ENCODE results near the gene NEBL.

Gene NEBL

GRCh38 chr10:20858292-20859124 lies 38.6 kb downstream of the NEBL start:
- DNase-seq (ENCODE audit: low read depth) = no peak

GRCh38 chr10:20856484-20856883 lies 40.6 kb downstream of the NEBL start:
- DNase-seq (ENCODE audit: low read depth) = no peak

- DNase-seq (ENCODE audit: low read depth) = no peak
Observed at GRCh38 chr10:20855398-20856038, 41.6 kb downstream of the NEBL start.

GRCh38 chr10:20853276-20853675 lies 43.8 kb downstream of the NEBL start:
- no peak for DNase-seq (ENCODE audit: low read depth)

- DNase-seq (ENCODE audit: low read depth) = no peak
Observed at GRCh38 chr10:20852303-20852702, 44.8 kb downstream of the NEBL start.

GRCh38 chr10:20847512-20847911 lies 49.6 kb downstream of the NEBL start:
- no peak for DNase-seq (ENCODE audit: low read depth)

GRCh38 chr10:20846263-20846662 lies 50.8 kb downstream of the NEBL start:
- no peak for DNase-seq (ENCODE audit: low read depth)

- DNase-seq (ENCODE audit: low read depth) = no peak
Observed at GRCh38 chr10:20841419-20841818, 55.7 kb downstream of the NEBL start.

- no peak for DNase-seq (ENCODE audit: low read depth)
Observed at GRCh38 chr10:20839910-20840309, 57.2 kb downstream of the NEBL start.

GRCh38 chr10:20839141-20839540 lies 58.0 kb downstream of the NEBL start:
- no peak for DNase-seq (ENCODE audit: low read depth)

GRCh38 chr10:20836401-20836800 lies 60.7 kb downstream of the NEBL start:
- no peak for DNase-seq (ENCODE audit: low read depth)

GRCh38 chr10:20835335-20835734 lies 61.8 kb downstream of the NEBL start:
- no peak for DNase-seq (ENCODE audit: low read depth)

- DNase-seq (ENCODE audit: low read depth) = no peak
Observed at GRCh38 chr10:20834825-20835224, 62.3 kb downstream of the NEBL start.

GRCh38 chr10:20822825-20823224 lies 74.3 kb downstream of the NEBL start:
- DNase-seq (ENCODE audit: low read depth) = no peak

GRCh38 chr10:20817646-20818045 lies 79.5 kb downstream of the NEBL start:
- DNase-seq (ENCODE audit: low read depth) = no peak

- no peak for DNase-seq (ENCODE audit: low read depth)
Observed at GRCh38 chr10:20817116-20817515, 80.0 kb downstream of the NEBL start.

GRCh38 chr10:20814116-20814515 lies 83.0 kb downstream of the NEBL start:
- DNase-seq (ENCODE audit: low read depth) = no peak

GRCh38 chr10:20811131-20811530 lies 86.0 kb downstream of the NEBL start:
- no peak for DNase-seq (ENCODE audit: low read depth)

GRCh38 chr10:20809631-20810030 lies 87.5 kb downstream of the NEBL start:
- DNase-seq (ENCODE audit: low read depth) = no peak

- no peak for DNase-seq (ENCODE audit: low read depth)
Observed at GRCh38 chr10:20806487-20806886, 90.6 kb downstream of the NEBL start.

GRCh38 chr10:20797290-20797689 lies 99.8 kb downstream of the NEBL start:
- no peak for DNase-seq (ENCODE audit: low read depth)

- DNase-seq (ENCODE audit: low read depth) = no peak
Observed at GRCh38 chr10:20795391-20795790, 101.7 kb downstream of the NEBL start.

GRCh38 chr10:20785174-20785573 lies 111.9 kb downstream of the NEBL start:
- no peak for DNase-seq (ENCODE audit: low read depth)
